ENCODE results near the gene LTBP3.

The LTBP3 gene

GRCh38 chr11:65576232-65576866, 18.2 kb upstream of the LTBP3 start:
- no peak overlapping the region for H3K9ac ChIP-seq (ENCODE audit: low read length)
- peak overlapping the region; percentile 52 for H3K4me3 ChIP-seq (ENCODE audit: low read depth, low read length)
- H3K36me3 ChIP-seq (ENCODE audit: control insufficient read depth, insufficient read depth, low read length) = no peaks in the 10 kb centered on the region
- peaks cover 29% of the 10 kb centered on the region for H3K4me1 ChIP-seq (ENCODE audit: control insufficient read depth, insufficient read depth, low read length)
- no peak overlapping the region for H3K27ac ChIP-seq (ENCODE audit: low read depth, low read length)
- no peaks in the 10 kb centered on the region for H3K9me3 ChIP-seq (ENCODE audit: control insufficient read depth, insufficient read depth, low read depth, low read length)
- H3K27me3 ChIP-seq (ENCODE audit: control insufficient read depth, insufficient read depth, low read length) = peaks cover 43% of the 10 kb centered on the region

- peak within 1 kb of the TSS; percentile 16 for H3K9ac ChIP-seq (ENCODE audit: low read length)
- peak within 1 kb of the TSS; percentile 66 for H3K4me3 ChIP-seq (ENCODE audit: low read depth, low read length)
- peaks cover 34% of the 10 kb centered on the region for H3K4me1 ChIP-seq (ENCODE audit: control insufficient read depth, insufficient read depth, low read length)
- no peaks in the 10 kb centered on the region for H3K36me3 ChIP-seq (ENCODE audit: control insufficient read depth, insufficient read depth, low read length)
- no peaks in the 10 kb centered on the region for H3K9me3 ChIP-seq (ENCODE audit: control insufficient read depth, insufficient read depth, low read depth, low read length)
- H3K27me3 ChIP-seq (ENCODE audit: control insufficient read depth, insufficient read depth, low read length) = peaks cover 43% of the 10 kb centered on the region
- no peak within 1 kb of the TSS for H3K27ac ChIP-seq (ENCODE audit: low read depth, low read length)
Measured at GRCh38 chr11:65575568-65576231, 17.5 kb upstream of the LTBP3 start, which contains the start of gene EHBP1L1. EHBP1L1 (plus strand) TSS chr11:65576053; CDS start chr11:65576303, 250 bp downstream.

DNA sequence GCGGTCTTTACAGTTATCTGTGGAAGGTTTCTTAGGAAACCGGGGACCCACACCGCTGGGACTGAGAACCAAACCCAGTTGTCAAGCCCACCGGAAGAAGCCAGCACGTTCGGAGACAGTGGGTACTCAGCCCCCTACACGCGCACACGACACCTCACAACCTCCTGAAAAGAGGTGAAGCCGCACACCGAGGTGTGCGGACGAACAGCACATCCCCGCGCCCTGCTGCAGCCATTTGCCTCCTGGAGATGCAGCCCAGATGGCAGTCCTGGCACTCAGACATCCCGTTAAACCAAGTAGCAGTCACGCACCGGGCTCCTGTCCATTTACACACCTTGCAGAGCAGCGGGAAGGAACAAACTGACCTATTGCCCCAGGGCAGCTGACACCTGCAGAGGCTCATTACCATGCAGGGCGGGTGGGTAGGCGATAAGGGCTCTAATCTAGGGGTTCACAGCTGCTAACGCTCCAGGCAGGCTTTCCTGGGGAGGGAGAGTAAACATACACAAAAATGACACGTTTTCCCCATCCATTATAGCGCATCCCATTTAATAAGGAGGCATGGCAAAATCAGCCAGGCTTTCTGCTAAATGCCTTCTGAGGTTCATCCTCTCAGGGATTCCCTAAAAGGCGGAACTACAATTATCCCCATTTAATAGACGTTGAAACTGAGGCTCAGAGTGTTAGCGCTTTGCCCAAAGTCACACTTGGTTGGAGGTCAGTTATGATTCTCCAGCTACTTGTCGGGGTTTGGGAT, 16.8 kb upstream of the LTBP3 start:
- Histone ChIP-seq H3K4me1 (ENCODE audit: control insufficient read depth, insufficient read depth, low read length) (peaks cover 34% of the 10 kb centered on the region), H3K9me3 (ENCODE audit: control insufficient read depth, insufficient read depth, low read depth, low read length) (no peaks in the 10 kb centered on the region), H3K9ac (ENCODE audit: low read length) (peak overlapping the region; percentile 16), H3K4me3 (ENCODE audit: low read depth, low read length) (peak overlapping the region; percentile 66), H3K27ac (ENCODE audit: low read depth, low read length) (no peak overlapping the region), H3K36me3 (ENCODE audit: control insufficient read depth, insufficient read depth, low read length) (no peaks in the 10 kb centered on the region), H3K27me3 (ENCODE audit: control insufficient read depth, insufficient read depth, low read length) (peaks cover 43% of the 10 kb centered on the region)

GRCh38 chr11:65574109-65574810, 16.1 kb upstream of the LTBP3 start:
- H3K36me3 ChIP-seq (ENCODE audit: control insufficient read depth, insufficient read depth, low read length) = no peaks in the 10 kb centered on the region
- peak overlapping the region; percentile 66 for H3K4me3 ChIP-seq (ENCODE audit: low read depth, low read length)
- no peak overlapping the region for H3K27ac ChIP-seq (ENCODE audit: low read depth, low read length)
- peaks cover 43% of the 10 kb centered on the region for H3K27me3 ChIP-seq (ENCODE audit: control insufficient read depth, insufficient read depth, low read length)
- no peaks in the 10 kb centered on the region for H3K9me3 ChIP-seq (ENCODE audit: control insufficient read depth, insufficient read depth, low read depth, low read length)
- peak overlapping the region; percentile 16 for H3K9ac ChIP-seq (ENCODE audit: low read length)
- peaks cover 35% of the 10 kb centered on the region for H3K4me1 ChIP-seq (ENCODE audit: control insufficient read depth, insufficient read depth, low read length)

DNA sequence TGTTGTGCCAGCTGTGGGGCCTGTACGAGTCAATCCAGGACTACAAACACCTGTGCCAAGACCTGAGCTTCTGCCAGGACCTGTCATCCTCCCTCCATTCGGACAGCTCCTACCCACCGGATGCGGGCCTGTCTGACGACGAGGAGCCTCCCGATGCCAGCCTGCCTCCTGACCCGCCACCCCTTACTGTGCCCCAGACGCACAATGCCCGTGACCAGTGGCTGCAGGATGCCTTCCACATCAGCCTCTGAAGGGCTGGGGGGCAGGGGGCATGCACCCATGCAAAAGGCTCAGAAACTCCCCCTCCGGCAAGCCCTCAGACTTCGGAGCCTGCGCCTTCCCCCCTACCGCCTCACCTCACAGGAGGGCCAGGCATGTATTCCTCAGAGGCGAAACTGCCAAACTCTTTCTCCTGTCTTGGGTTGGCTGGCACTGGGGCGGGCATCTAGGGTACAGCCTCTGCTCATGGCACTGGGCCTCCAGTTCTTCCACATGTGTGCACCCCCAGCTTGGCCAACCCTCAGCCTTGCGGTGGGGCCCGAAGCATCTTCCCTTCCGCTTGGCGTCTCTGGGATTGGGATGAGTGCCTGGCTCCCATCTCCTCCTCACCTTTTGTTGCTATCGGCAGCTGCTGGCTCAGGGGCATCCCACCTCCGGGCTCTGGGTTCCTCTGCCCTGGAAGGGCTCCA, 15.4 kb upstream of the LTBP3 start:
- Histone ChIP-seq H3K4me1 (ENCODE audit: control insufficient read depth, insufficient read depth, low read length) (peaks cover 40% of the 10 kb centered on the region), H3K9ac (ENCODE audit: low read length) (no peak overlapping the region), H3K27me3 (ENCODE audit: control insufficient read depth, insufficient read depth, low read length) (peaks cover 38% of the 10 kb centered on the region), H3K9me3 (ENCODE audit: control insufficient read depth, insufficient read depth, low read depth, low read length) (no peaks in the 10 kb centered on the region), H3K36me3 (ENCODE audit: control insufficient read depth, insufficient read depth, low read length) (no peaks in the 10 kb centered on the region), H3K27ac (ENCODE audit: low read depth, low read length) (no peak overlapping the region), H3K4me3 (ENCODE audit: low read depth, low read length) (peak overlapping the region; percentile 91; the same call in 1 of the 2 replicates)

GRCh38 chr11:65572356-65573051, 14.3 kb upstream of the LTBP3 start, which contains the start of gene FAM89B:
FAM89B (plus strand) TSS chr11:65572538; CDS start chr11:65572670, 132 bp downstream.
- Histone ChIP-seq H3K4me3 (ENCODE audit: low read depth, low read length) (peak within 1 kb of the TSS; percentile 91), H3K4me1 (ENCODE audit: control insufficient read depth, insufficient read depth, low read length) (peaks cover 40% of the 10 kb centered on the region), H3K9me3 (ENCODE audit: control insufficient read depth, insufficient read depth, low read depth, low read length) (no peaks in the 10 kb centered on the region), H3K27me3 (ENCODE audit: control insufficient read depth, insufficient read depth, low read length) (peaks cover 28% of the 10 kb centered on the region), H3K9ac (ENCODE audit: low read length) (peak within 1 kb of the TSS; percentile 55), H3K27ac (ENCODE audit: low read depth, low read length) (no peak within 1 kb of the TSS), H3K36me3 (ENCODE audit: control insufficient read depth, insufficient read depth, low read length) (no peaks in the 10 kb centered on the region)

GRCh38 chr11:65571940-65572339, 13.8 kb upstream of the LTBP3 start:
- no peaks in the 10 kb centered on the region for H3K36me3 ChIP-seq (ENCODE audit: control insufficient read depth, insufficient read depth, low read length)
- H3K4me1 ChIP-seq (ENCODE audit: control insufficient read depth, insufficient read depth, low read length) = peaks cover 37% of the 10 kb centered on the region
- peaks cover 22% of the 10 kb centered on the region for H3K27me3 ChIP-seq (ENCODE audit: control insufficient read depth, insufficient read depth, low read length)
- no peak overlapping the region for H3K27ac ChIP-seq (ENCODE audit: low read depth, low read length)
- H3K9me3 ChIP-seq (ENCODE audit: control insufficient read depth, insufficient read depth, low read depth, low read length) = no peaks in the 10 kb centered on the region
- peak overlapping the region; percentile 91 for H3K4me3 ChIP-seq (ENCODE audit: low read depth, low read length)
- no peak overlapping the region for H3K9ac ChIP-seq (ENCODE audit: low read length)

GRCh38 chr11:65571420-65571819, 13.3 kb upstream of the LTBP3 start:
- Histone ChIP-seq H3K9ac (ENCODE audit: low read length) (no peak overlapping the region), H3K27ac (ENCODE audit: low read depth, low read length) (no peak overlapping the region), H3K4me1 (ENCODE audit: control insufficient read depth, insufficient read depth, low read length) (peaks cover 35% of the 10 kb centered on the region), H3K9me3 (ENCODE audit: control insufficient read depth, insufficient read depth, low read depth, low read length) (no peaks in the 10 kb centered on the region), H3K27me3 (ENCODE audit: control insufficient read depth, insufficient read depth, low read length) (peaks cover 17% of the 10 kb centered on the region), H3K4me3 (ENCODE audit: low read depth, low read length) (peak overlapping the region; percentile 91), H3K36me3 (ENCODE audit: control insufficient read depth, insufficient read depth, low read length) (no peaks in the 10 kb centered on the region)

DNA sequence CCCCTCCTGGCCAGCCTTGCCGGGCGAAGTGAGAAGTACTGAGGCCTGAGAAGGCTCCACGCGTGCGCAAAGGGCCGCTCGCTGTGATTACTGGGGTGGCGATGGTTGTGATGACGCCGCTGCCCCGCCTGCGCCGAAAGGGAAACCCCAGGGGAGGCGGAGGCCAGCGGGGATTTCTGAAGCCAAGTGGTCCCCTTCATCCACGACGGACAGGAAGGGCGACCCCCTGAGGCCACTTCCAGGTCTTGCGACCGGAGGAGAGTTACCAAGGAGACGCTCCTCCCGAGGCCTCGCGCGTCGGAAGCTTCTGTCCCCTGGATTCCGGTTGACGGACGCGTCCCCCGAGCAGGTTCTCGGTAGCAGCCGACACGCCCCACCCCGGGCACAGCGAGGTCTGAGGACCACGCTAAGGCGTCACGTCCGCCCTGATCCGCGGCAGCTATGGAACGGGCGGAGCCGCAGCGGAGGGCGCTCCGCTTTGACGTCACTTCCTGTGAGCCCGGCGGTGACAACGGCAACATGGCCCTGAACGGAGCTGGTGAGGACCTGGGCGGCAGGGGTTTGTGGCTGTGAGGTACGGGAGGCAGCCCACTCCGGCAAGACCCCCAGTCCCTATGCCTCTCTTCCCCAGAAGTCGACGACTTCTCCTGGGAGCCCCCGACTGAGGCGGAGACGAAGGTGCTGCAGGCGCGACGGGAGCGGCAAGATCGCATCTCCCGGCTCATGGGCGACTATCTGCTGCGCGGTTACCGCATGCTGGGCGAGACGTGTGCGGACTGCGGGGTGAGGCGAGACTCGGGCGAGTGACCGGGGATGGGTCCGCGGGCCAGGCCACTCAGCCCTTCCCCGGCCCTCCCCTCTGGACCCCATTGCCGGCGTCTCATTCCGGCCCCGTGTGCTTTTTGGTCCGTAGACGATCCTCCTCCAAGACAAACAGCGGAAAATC, 12.1 kb upstream of the LTBP3 start, which contains the start of gene ZNRD2:
ZNRD2 (plus strand) TSS at position 505 of the 946 bp plus-strand sequence; CDS start at position 520, 15 bp downstream.
- peak within 1 kb of the TSS; percentile 54; the same call in 1 of the 2 replicates for H3K27ac ChIP-seq (ENCODE audit: low read depth, low read length)
- no peaks in the 10 kb centered on the region for H3K9me3 ChIP-seq (ENCODE audit: control insufficient read depth, insufficient read depth, low read depth, low read length)
- H3K4me3 ChIP-seq (ENCODE audit: low read depth, low read length) = peak within 1 kb of the TSS; percentile 91
- H3K4me1 ChIP-seq (ENCODE audit: control insufficient read depth, insufficient read depth, low read length) = peaks cover 34% of the 10 kb centered on the region
- H3K36me3 ChIP-seq (ENCODE audit: control insufficient read depth, insufficient read depth, low read length) = no peaks in the 10 kb centered on the region
- H3K9ac ChIP-seq (ENCODE audit: low read length) = peak within 1 kb of the TSS; percentile 76
- H3K27me3 ChIP-seq (ENCODE audit: control insufficient read depth, insufficient read depth, low read length) = peaks cover 7% of the 10 kb centered on the region
